ENCODE results near the gene CGB1.
A peak's percentile ranks its signal among the peaks of the same experiment; 100 is the strongest.

CGB1 gene

GRCh38 chr19:49085020-49085867 lies 48.5 kb upstream of the CGB1 start, which contains the start of gene SNRNP70:
Gene SNRNP70, plus strand, starts transcription at chr19:49085451. Its CDS starts 964 bp downstream, at chr19:49086415.
- Histone ChIP-seq H3K27ac (ENCODE audit: extremely low read depth, low read depth, low read length) (peak within 1 kb of the TSS; percentile 92), H3K36me3 (ENCODE audit: control insufficient read depth in 2 of 2, insufficient read depth in 1 of 2, low read length in 2 of 2) (peaks cover 36 to 39% of the 10 kb centered on the region in 2 experiments), H3K4me1 (ENCODE audit: control insufficient read depth, insufficient read depth, low read length) (peaks cover 5% of the 10 kb centered on the region; the same call in 1 of the 2 replicates), H3K4me3 (ENCODE audit: low read depth, low read length) (peak within 1 kb of the TSS; percentile 89), H3K9me3 (ENCODE audit: control insufficient read depth, insufficient read depth, low read depth, low read length) (no peaks in the 10 kb centered on the region)
- ChIA-PET POLR2A (no interaction called here), CTCF (interaction anchor here (0.7 to 4.0 kb wide), 2 partner anchors 12 to 21 kb away, joined by 4 to 36 read pairs; no protein-coding TSS in a partner anchor)
- TF ChIP-seq BCL11A (tag by site-specific recombination; IDR thresholded peaks at IDR 0.05; ENCODE audit: low read depth) (0 out of 2 replicates have a peak, but pooled peaks have one; percentile 10), ZNF791 (tag by site-specific recombination; IDR thresholded peaks at IDR 0.05) (peak; percentile 70; the same call in 1 of the 2 replicates), ZNF596 (tag by site-specific recombination; IDR thresholded peaks at IDR 0.05) (no peak), ZNF626 (tag by site-specific recombination; IDR thresholded peaks at IDR 0.05) (no peak), ZBTB44 (tag by site-specific recombination; IDR thresholded peaks at IDR 0.05) (no peak), ZNF510 (tag by site-specific recombination; IDR thresholded peaks at IDR 0.05; ENCODE audit: insufficient replicate concordance) (no peak), IKZF3 (tag by site-specific recombination; IDR thresholded peaks at IDR 0.05) (no peak), SP2 (tag by site-specific recombination; IDR thresholded peaks at IDR 0.05) (peak; percentile 97), ZNF37A (tag by site-specific recombination; IDR thresholded peaks at IDR 0.05) (no peak), ZBTB49 (tag by site-specific recombination; IDR thresholded peaks at IDR 0.05; ENCODE audit: low read depth) (no peak), ZNF426 (tag by site-specific recombination; IDR thresholded peaks at IDR 0.05) (no peak), ZNF548 (tag by site-specific recombination; IDR thresholded peaks at IDR 0.05) (no peak), ZNF777 (tag by site-specific recombination; IDR thresholded peaks at IDR 0.05; ENCODE audit: borderline replicate concordance) (peak; percentile 70; the same call in 1 of the 2 replicates), ZNF521 (tag by site-specific recombination; IDR thresholded peaks at IDR 0.05) (no peak), WT1 (tag by site-specific recombination; IDR thresholded peaks at IDR 0.05) (peak; percentile 16; the same call in 1 of the 2 replicates), KLF9 (tag by site-specific recombination; IDR thresholded peaks at IDR 0.05; ENCODE audit: low read depth) (peak; percentile 96), ZNF138 (tag by site-specific recombination; IDR thresholded peaks at IDR 0.05; ENCODE audit: borderline replicate concordance) (0 out of 2 replicates have a peak, but pooled peaks have one; percentile 74), GLIS1 (tag by site-specific recombination; IDR thresholded peaks at IDR 0.05) (peak; percentile 91), ZNF837 (tag by site-specific recombination; IDR thresholded peaks at IDR 0.05) (0 out of 2 replicates have a peak, but pooled peaks have one; percentile 75), ZNF501 (tag by site-specific recombination; IDR thresholded peaks at IDR 0.05) (peak; percentile 82), ZNF529 (tag by site-specific recombination; IDR thresholded peaks at IDR 0.05; ENCODE audit: insufficient replicate concordance) (no peak), ZNF223 (tag by site-specific recombination; IDR thresholded peaks at IDR 0.05) (peak; percentile 91), ZXDB (tag by site-specific recombination; IDR thresholded peaks at IDR 0.05) (peak; percentile 99), ZNF211 (tag by site-specific recombination; IDR thresholded peaks at IDR 0.05; ENCODE audit: low read depth) (no peak), ZNF416 (tag by site-specific recombination; IDR thresholded peaks at IDR 0.05) (peak; percentile 46; the same call in 1 of the 2 replicates), ATF2 (tag by site-specific recombination; IDR thresholded peaks at IDR 0.05; ENCODE audit: low read depth) (no peak), ZFP37 (tag by site-specific recombination; IDR thresholded peaks at IDR 0.05) (peak; percentile 98; the same call in 1 of the 2 replicates), ZNF19 (tag by site-specific recombination; IDR thresholded peaks at IDR 0.05; ENCODE audit: low read depth) (no peak), ZNF670 (tag by site-specific recombination; IDR thresholded peaks at IDR 0.05; ENCODE audit: low read depth) (no peak), ZNF394 (tag by site-specific recombination; IDR thresholded peaks at IDR 0.05; ENCODE audit: borderline replicate concordance) (no peak), ZNF366 (tag by site-specific recombination; conservative IDR thresholded peaks at IDR 0.05) (peak; percentile 51; the same call in 1 of the 2 replicates), ZNF654 (tag by site-specific recombination; IDR thresholded peaks at IDR 0.05; ENCODE audit: low read depth) (no peak; the same call in 1 of the 2 replicates)
